AG04449 (cell line): ENCODE measurements around the gene SLC35E1.

Source experiments
- CTCF ChIA-PET: fragments of 350-600 bp; formaldehyde crosslinking; extraction: SDS; loops from one replicate; lab custom pipeline; 2021; ENCODE audit warnings: antibody characterized with exemption; lab: Yijun Ruan, JAX
- POLR2A ChIA-PET: fragments of 400-600, 350-600 bp; formaldehyde crosslinking; extraction: SDS; loops from one replicate; lab custom pipeline; 2020; ENCODE audit warnings: antibody characterized with exemption, inconsistent platforms; lab: Yijun Ruan, JAX
- DNase-seq: peaks from one replicate; pipeline ENCODE4 v3.0.0-alpha.2; 2010; ENCODE audit warnings: low read depth, low spot score
- H3K4me3 ChIP-seq: 2 replicates; pipeline ENCODE4 v1.5.1; 2011; ENCODE audit warnings: low read depth, mild to moderate bottlenecking, control low read depth, low read length
- CTCF ChIP-seq: IDR thresholded peaks from one replicate; pipeline ENCODE4 v1.5.1; 2011; ENCODE audit warnings: mild to moderate bottlenecking, moderate library complexity, low read length, control low read depth, inconsistent platforms; ENCODE audit not compliant: insufficient read depth; ENCODE audit errors: missing control alignments

Gene SLC35E1

DNA sequence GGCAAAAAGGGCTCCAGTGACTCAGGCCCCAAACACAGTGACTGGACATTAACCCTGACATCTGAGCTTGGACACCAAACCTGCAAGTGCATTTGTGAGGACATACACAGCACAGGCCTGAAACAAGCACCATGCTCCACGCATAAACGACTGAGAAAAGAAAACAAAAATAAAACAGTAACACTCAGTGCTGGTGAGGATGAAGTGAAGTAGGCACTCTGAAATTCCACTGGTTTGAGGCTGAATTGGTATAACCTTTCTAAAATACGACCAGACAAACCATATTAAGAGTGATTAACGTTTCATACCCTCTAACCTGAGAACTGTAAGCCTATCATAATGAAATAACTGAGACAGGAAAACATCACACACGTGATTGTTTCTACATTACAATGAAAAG is 5.5 kb downstream of the SLC35E1 start:
- POLR2A ChIA-PET, result no interaction called here

GRCh38 chr19:16566161-16566560 is 6.1 kb downstream of the SLC35E1 start:
- no peak overlapping the region for H3K4me3 ChIP-seq
- TF ChIP-seq CTCF, result no peak
- DNase-seq, result no peak
- ChIA-PET POLR2A (no interaction called here), CTCF (interaction anchor here (1.2 kb wide), 1 partner anchor 8 kb away, joined by 3 read pairs; no protein-coding TSS in a partner anchor)

More for the DNA sequence above, 5.5 kb downstream of the SLC35E1 start:
- H3K4me3 ChIP-seq, result no peak overlapping the region
- CTCF ChIA-PET, result interaction anchor here (1.2 kb wide), 1 partner anchor 9 kb away, joined by 3 read pairs; no protein-coding TSS in a partner anchor
- DNase-seq, result no peak
- no peak for TF ChIP-seq CTCF

- TF ChIP-seq CTCF, result no peak
- ChIA-PET POLR2A (no interaction called here), CTCF (no interaction called here)
- no peak overlapping the region for H3K4me3 ChIP-seq
- DNase-seq, result no peak
Measured at GRCh38 chr19:16564842-16565241, 7.4 kb downstream of the SLC35E1 start.

GRCh38 chr19:16562608-16563025 is 9.6 kb downstream of the SLC35E1 start:
- ChIA-PET POLR2A (no interaction called here), CTCF (interaction anchor here (0.8 kb wide), 1 partner anchor 10 kb away, joined by 3 read pairs; no protein-coding TSS in a partner anchor)
- TF ChIP-seq CTCF, result no peak
- DNase-seq, result no peak
- no peak overlapping the region for H3K4me3 ChIP-seq

GRCh38 chr19:16561382-16561781 is 10.8 kb downstream of the SLC35E1 start:
- TF ChIP-seq CTCF, result no peak
- CTCF ChIA-PET, result no interaction called here

DNA sequence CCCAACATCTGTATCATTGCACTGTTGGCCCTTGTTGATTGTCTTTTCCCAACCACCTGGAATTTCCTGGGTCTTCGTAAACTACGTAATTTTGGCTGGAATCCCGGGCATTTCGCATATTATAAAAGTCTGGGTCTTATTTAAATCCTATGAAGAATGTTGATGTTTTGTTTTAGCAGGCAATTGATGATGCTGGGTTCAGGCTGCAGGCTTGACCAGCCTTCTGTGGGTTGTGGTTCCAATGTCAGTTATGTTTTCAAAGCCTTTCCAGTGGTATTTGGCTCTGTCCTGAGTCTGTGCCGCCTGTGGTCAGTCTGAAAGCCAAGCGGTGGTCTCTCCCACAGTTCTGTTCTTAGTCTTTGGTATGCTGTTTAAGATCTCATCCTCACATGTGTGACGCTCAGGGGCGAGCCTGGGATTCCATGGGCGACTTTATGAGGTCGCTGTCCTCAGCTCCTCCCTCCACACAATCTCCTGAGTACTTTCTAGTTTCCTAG is 12.4 kb downstream of the SLC35E1 start:
- POLR2A ChIA-PET, result no interaction called here
- CTCF ChIA-PET, result no interaction called here

More at GRCh38 chr19:16561382-16561781, 10.8 kb downstream of the SLC35E1 start:
- no peak overlapping the region for H3K4me3 ChIP-seq
- no peak for DNase-seq
- POLR2A ChIA-PET, result no interaction called here

More for the DNA sequence above, 12.4 kb downstream of the SLC35E1 start:
- no peak for TF ChIP-seq CTCF
- no peak for DNase-seq
- no peak overlapping the region for H3K4me3 ChIP-seq
